Activated CD8-positive, alpha-beta memory T cell treated with anti-CD3 and anti-CD28 coated beads, Interleukin-2, amount 50 U/mL, for 48 hours (primary cell): ENCODE data around the gene RNF167.

Source experiments
- DNase-seq: peaks from one replicate; pipeline ENCODE4 v3.0.0-alpha.2; 2020

Gene RNF167

GRCh38 chr17:4940555-4941318, 669 bp downstream of the RNF167 start:
- DNase-seq, result peak; percentile 80

- no peak for DNase-seq
Measured at GRCh38 chr17:4941319-4941610, 1.2 kb downstream of the RNF167 start.

- DNase-seq, result no peak
Measured at GRCh38 chr17:4942760-4943508, 2.9 kb downstream of the RNF167 start.

GRCh38 chr17:4944163-4944553, 4.1 kb downstream of the RNF167 start:
- peak; percentile 72 for DNase-seq

GRCh38 chr17:4944554-4945175, 4.6 kb downstream of the RNF167 start:
- peak; percentile 82 for DNase-seq

GRCh38 chr17:4945176-4945943, 5.3 kb downstream of the RNF167 start:
- DNase-seq, result peak; percentile 90

GRCh38 chr17:4945944-4946280, 5.8 kb downstream of the RNF167 start:
- DNase-seq, result no peak

GRCh38 chr17:4946312-4946976, 6.4 kb downstream of the RNF167 start:
- no peak for DNase-seq

GRCh38 chr17:4947010-4947410, 6.9 kb downstream of the RNF167 start:
- no peak for DNase-seq

GRCh38 chr17:4947411-4948165, 7.5 kb downstream of the RNF167 start:
- DNase-seq, result peak; percentile 86

GRCh38 chr17:4948166-4948930, 8.3 kb downstream of the RNF167 start, which contains the start of gene PFN1:
Gene PFN1 (minus strand): TSS chr17:4948530. CDS start chr17:4948394, 136 bp downstream.
- peak; percentile 90 for DNase-seq

GRCh38 chr17:4948931-4949320, 8.9 kb downstream of the RNF167 start:
- no peak for DNase-seq

GRCh38 chr17:4949321-4950074, 9.4 kb downstream of the RNF167 start:
- DNase-seq, result peak; percentile 89

- DNase-seq, result peak; percentile 79
Measured at GRCh38 chr17:4950075-4950745, 10.1 kb downstream of the RNF167 start.

GRCh38 chr17:4950746-4951204, 10.7 kb downstream of the RNF167 start, which contains the start of gene ENO3:
Gene ENO3 (plus strand): TSS chr17:4951119. CDS start chr17:4951830, 711 bp downstream.
- DNase-seq, result no peak

- DNase-seq, result no peak
Measured at GRCh38 chr17:4951486-4951885, 11.4 kb downstream of the RNF167 start.

- no peak for DNase-seq
Measured at GRCh38 chr17:4953451-4953961, 13.4 kb downstream of the RNF167 start.

- no peak for DNase-seq
Measured at GRCh38 chr17:4955091-4955490, 15.0 kb downstream of the RNF167 start.

- DNase-seq, result no peak
Measured at GRCh38 chr17:4956493-4957061, 16.5 kb downstream of the RNF167 start.
